Measurements from ENCODE around the gene COPG1. TPM values are rescaled to one million over a fixed set of nuclear protein-coding genes. Genes with fewer than 3 reads are reported as not detected.

Gene COPG1
- total RNA-seq, 3 donors from 2014 or later = 157 to 274 (median 228) TPM

- Histone ChIP-seq H3K4me3 (no peak overlapping the region), H3K4me1 (ENCODE audit: low read depth) (no peaks in the 10 kb centered on the region), H3K36me3 (ENCODE audit: low read depth) (no peaks in the 10 kb centered on the region), H3K9me3 (no peaks in the 10 kb centered on the region)
- intact Hi-C loops (cut with DNase I, micrococcal nuclease) = no loop called here
- ATAC-seq = no peak
- TF ChIP-seq CTCF (IDR thresholded peaks at IDR 0.05) = no peak
- DNase-seq = no peak
These were observed 42.0 kb downstream of the COPG1 start for GRCh38 chr3:129291236-129291886.

- no peak for TF ChIP-seq CTCF (IDR thresholded peaks at IDR 0.05)
- Histone ChIP-seq H3K36me3 (ENCODE audit: low read depth) (no peaks in the 10 kb centered on the region), H3K9me3 (no peaks in the 10 kb centered on the region), H3K4me1 (ENCODE audit: low read depth) (no peaks in the 10 kb centered on the region), H3K4me3 (no peak overlapping the region)
- ATAC-seq (no peak), DNase-seq (no peak)
- intact Hi-C loops (cut with DNase I, micrococcal nuclease) = no loop called here
These were observed 45.9 kb downstream of the COPG1 start for GRCh38 chr3:129295286-129295685.

GRCh38 chr3:129304146-129304961 lies 54.9 kb downstream of the COPG1 start:
- ATAC-seq (peak; percentile 6), DNase-seq (no peak)
- no peak overlapping the region for H3K4me3 ChIP-seq
- H3K36me3 ChIP-seq (ENCODE audit: low read depth) = no peaks in the 10 kb centered on the region
- intact Hi-C loops (cut with DNase I, micrococcal nuclease) = no loop called here
- no peaks in the 10 kb centered on the region for H3K9me3 ChIP-seq
- no peak for TF ChIP-seq CTCF (IDR thresholded peaks at IDR 0.05)
- H3K4me1 ChIP-seq (ENCODE audit: low read depth) = no peaks in the 10 kb centered on the region

- TF ChIP-seq CTCF (IDR thresholded peaks at IDR 0.05) = no peak
- intact Hi-C loops (cut with DNase I, micrococcal nuclease) = no loop called here
- ATAC-seq (no peak), DNase-seq (peak in 1 of 3 donors; percentile 16)
- H3K9me3 ChIP-seq = no peaks in the 10 kb centered on the region
- no peaks in the 10 kb centered on the region for H3K4me1 ChIP-seq (ENCODE audit: low read depth)
- no peak overlapping the region for H3K4me3 ChIP-seq
- H3K36me3 ChIP-seq (ENCODE audit: low read depth) = no peaks in the 10 kb centered on the region
These were observed 55.5 kb downstream of the COPG1 start for GRCh38 chr3:129304962-129305222.

GRCh38 chr3:129305592-129306091 lies 56.2 kb downstream of the COPG1 start:
- ATAC-seq (peak; percentile 55), DNase-seq (peak; percentile 50 to 80 (median 57))
- intact Hi-C loops (cut with DNase I, micrococcal nuclease) = no loop called here
- H3K4me1 ChIP-seq (ENCODE audit: low read depth) = no peaks in the 10 kb centered on the region
- H3K4me3 ChIP-seq = no peak overlapping the region
- H3K36me3 ChIP-seq (ENCODE audit: low read depth) = no peaks in the 10 kb centered on the region
- H3K9me3 ChIP-seq = no peaks in the 10 kb centered on the region
- TF ChIP-seq CTCF (IDR thresholded peaks at IDR 0.05) = no peak

All from mucosa of descending colon (tissue), 3 donors.